ENCODE results near the gene FHIT. TPM values are rescaled to one million over a fixed set of nuclear protein-coding genes. Genes with fewer than 3 reads are reported as not detected.
"Not testable (repeated sequence)": the region's sequence is repeated elsewhere in the genome, so short reads cannot be mapped to it uniquely, and the experiment has no call there.

Gene FHIT
- total and polyA plus RNA-seq, 10 of the 15 experiments (the other 5 are each of a cell fraction or from before 2014, with no cell fraction given), result 4.2 to 14.9 (median 9.4) TPM

DNA sequence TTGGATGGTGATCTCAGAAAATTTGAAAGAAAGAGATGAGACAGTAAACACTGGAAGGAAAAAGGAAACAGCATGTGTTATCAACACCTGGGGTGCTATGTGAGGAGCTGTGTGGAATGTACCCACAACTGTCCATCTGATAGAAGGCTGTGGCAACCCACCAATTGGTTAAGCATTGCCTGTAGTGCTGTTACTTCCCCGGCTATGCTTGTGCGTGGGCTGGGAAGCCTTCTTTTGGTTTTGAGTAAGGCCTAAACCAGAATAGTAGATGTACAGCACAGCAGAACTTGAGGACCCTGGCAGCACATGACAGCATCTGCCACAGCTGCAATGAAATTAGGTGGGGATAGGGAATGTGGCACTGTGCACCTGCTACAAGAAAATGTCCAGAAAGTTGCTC lies 184.5 kb downstream of the FHIT start:
- ChIA-PET CTCF (no interaction called here), SMC1A (ENCODE audit: uncharacterized antibody, unreplicated experiment) (interaction anchor here (1.3 kb wide), 1 partner anchor 10 kb away, joined by 4 read pairs; no protein-coding TSS in a partner anchor), POLR2A (no interaction called here), RAD21 (ENCODE audit: unreplicated experiment) (no interaction called here)
- no peak overlapping the region for H3K9ac ChIP-seq (ENCODE audit: control insufficient read depth, insufficient read depth, low read length)
- intact Hi-C loops (cut with micrococcal nuclease; ENCODE audit: unreplicated experiment), result no loop called here
- no peaks in the 10 kb centered on the region for H3K36me3 ChIP-seq (ENCODE audit: control insufficient read depth in 2 of 2, insufficient read depth in 2 of 2, low read length in 1 of 2)
- no peaks in the 10 kb centered on the region for H3K79me2 ChIP-seq (ENCODE audit: control insufficient read depth, insufficient read depth, low read length)
- no peaks in the 10 kb centered on the region for H4K20me1 ChIP-seq (ENCODE audit: control insufficient read depth, insufficient read depth)
- TF ChIP-seq FOXM1 (IDR thresholded peaks at IDR 0.05; ENCODE audit: low read depth, low read length), result no peak
- TF ChIP-seq ZNF207 (IDR thresholded peaks at IDR 0.05; ENCODE audit: borderline replicate concordance), result no peak
- no peak for TF ChIP-seq SP1 (IDR thresholded peaks at IDR 0.05; ENCODE audit: low read depth, low read length)
- no peak for TF ChIP-seq RBBP5 (conservative IDR thresholded peaks at IDR 0.05)
- no peak for TF ChIP-seq MXI1 (IDR thresholded peaks at IDR 0.05; ENCODE audit: low read depth, low read length)
- TF ChIP-seq CEBPB (IDR thresholded peaks at IDR 0.05; ENCODE audit: borderline replicate concordance in 1 of 2, low read depth in 2 of 2, low read length in 2 of 2), result no peak
- H3K9me3 ChIP-seq (replicated peaks; ENCODE audit: control insufficient read depth, insufficient read depth, low read length), result no peaks in the 10 kb centered on the region
- H3K27ac ChIP-seq (ENCODE audit: control insufficient read depth, insufficient read depth), result no peak overlapping the region
- no peaks in the 10 kb centered on the region for H3K27me3 ChIP-seq (replicated peaks in 1 of 2; ENCODE audit: control insufficient read depth in 2 of 2, insufficient read depth in 2 of 2, low read length in 1 of 2)
- H3K4me1 ChIP-seq (ENCODE audit: control insufficient read depth, insufficient read depth, low read length), result no peaks in the 10 kb centered on the region; the same call in 1 of the 2 replicates
- DNase-seq (ENCODE audit: low read depth, low spot score) (no peak), FAIRE-seq (no peak), ATAC-seq (peak; percentile 66)
- no TSS peak for BruUV-seq (replicated peaks)
- H3K4me3 ChIP-seq, result no peak overlapping the region
- no peak overlapping the region for H3K4me2 ChIP-seq (ENCODE audit: control insufficient read depth, insufficient read depth)
- in situ Hi-C loops (cut with MboI), result no loop called here
- 93% methylated on average over 2 of the region's 2 CpGs for WGBS (ENCODE audit: insufficient coverage, insufficient replicate concordance, low lambda C conversion rate, missing lambda C conversion rate)
- H2AFZ ChIP-seq (ENCODE audit: control insufficient read depth, low read depth, low read length), result no peak overlapping the region

DNA sequence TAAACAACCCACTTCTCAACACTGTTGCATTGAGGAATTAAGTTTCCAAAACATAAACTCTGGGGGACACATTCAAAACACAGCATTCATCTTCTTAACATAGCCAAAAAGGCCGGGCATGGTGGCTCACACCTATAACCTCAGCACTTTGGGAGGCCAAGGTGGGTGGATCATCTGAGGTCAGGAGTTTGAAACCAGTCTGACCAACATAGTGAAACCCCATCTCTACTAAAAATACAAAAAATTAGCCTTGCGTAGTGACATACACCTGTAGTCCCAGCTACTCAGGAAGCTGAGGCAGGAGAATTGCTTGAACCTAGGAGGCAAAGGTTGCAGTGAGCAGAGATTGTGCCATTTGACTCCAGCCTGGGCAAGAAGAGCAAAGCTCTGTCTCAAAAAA lies 185.0 kb downstream of the FHIT start:
- POLR2A ChIA-PET; H3K4me3 ChIP-seq; H2AFZ ChIP-seq (ENCODE audit: control insufficient read depth, low read depth, low read length); H3K27me3 ChIP-seq (replicated peaks in 1 of 2; ENCODE audit: control insufficient read depth in 2 of 2, insufficient read depth in 2 of 2, low read length in 1 of 2); in situ Hi-C loops (cut with MboI); H3K4me1 ChIP-seq (ENCODE audit: control insufficient read depth, insufficient read depth, low read length); BruUV-seq (replicated peaks); H3K4me2 ChIP-seq (ENCODE audit: control insufficient read depth, insufficient read depth); intact Hi-C loops (cut with micrococcal nuclease; ENCODE audit: unreplicated experiment); FAIRE-seq; H3K9ac ChIP-seq (ENCODE audit: control insufficient read depth, insufficient read depth, low read length); H3K27ac ChIP-seq (ENCODE audit: control insufficient read depth, insufficient read depth); H4K20me1 ChIP-seq (ENCODE audit: control insufficient read depth, insufficient read depth); H3K79me2 ChIP-seq (ENCODE audit: control insufficient read depth, insufficient read depth, low read length); H3K9me3 ChIP-seq (replicated peaks; ENCODE audit: control insufficient read depth, insufficient read depth, low read length); ATAC-seq; DNase-seq (ENCODE audit: low read depth, low spot score); H3K36me3 ChIP-seq (ENCODE audit: control insufficient read depth in 2 of 2, insufficient read depth in 2 of 2, low read length in 1 of 2): not testable (repeated sequence)
- ChIA-PET SMC1A (ENCODE audit: uncharacterized antibody, unreplicated experiment) (interaction anchor here (1.3 kb wide), 1 partner anchor 10 kb away, joined by 4 read pairs; no protein-coding TSS in a partner anchor), RAD21 (ENCODE audit: unreplicated experiment) (interaction anchor here (0.6 kb wide), 1 partner anchor 1002 kb away, joined by 3 read pairs; no protein-coding TSS in a partner anchor), CTCF (interaction anchor here (1.1 kb wide), 1 partner anchor 10 kb away, joined by 3 read pairs; no protein-coding TSS in a partner anchor)
- WGBS (ENCODE audit: insufficient coverage, insufficient replicate concordance, low lambda C conversion rate, missing lambda C conversion rate), result 67% methylated on average over 2 of the region's 2 CpGs
